AG04450 (cell line): ENCODE measurements around the gene SNAP25. TPM values are rescaled to one million over a fixed set of nuclear protein-coding genes. Genes with fewer than 3 reads are reported as not detected.

Experiments used
- CTCF ChIA-PET: fragments of 300-600, 350-600 bp; formaldehyde crosslinking; extraction: SDS; loops from one replicate; lab custom pipeline; 2022; ENCODE audit warnings: antibody characterized with exemption, inconsistent platforms; lab: Charles Lee
- POLR2A ChIA-PET: fragments of 350-600 bp; formaldehyde crosslinking; extraction: SDS; loops from one replicate; lab custom pipeline; 2021; ENCODE audit warnings: antibody characterized with exemption, inconsistent platforms; lab: Yijun Ruan, JAX
- DNase-seq: peaks from one replicate; pipeline ENCODE4 v3.0.0-alpha.2; 2011; ENCODE audit warnings: low read depth, low spot score
- H3K27ac ChIP-seq: one replicate; pipeline ENCODE4 v1.5.1; 2012; ENCODE audit warnings: low read depth, low read length, control low read depth
- H3K27me3 ChIP-seq: one replicate; pipeline ENCODE4 v1.6.0; 2012; ENCODE audit warnings: low read length; ENCODE audit not compliant: control insufficient read depth, insufficient read depth
- H3K4me3 ChIP-seq: 2 replicates; pipeline ENCODE4 v1.5.1; 2011; ENCODE audit warnings: mild to moderate bottlenecking, low read depth, low read length, control low read depth
- H3K9me3 ChIP-seq: 2 replicates; pipeline ENCODE4 v1.5.1; 2012; ENCODE audit warnings: low read length; ENCODE audit not compliant: control insufficient read depth, insufficient read depth
- CTCF ChIP-seq: IDR thresholded peaks from 2 replicates; pipeline ENCODE4 v1.5.1; 2011; ENCODE audit warnings: low read depth, low read length, control low read depth, inconsistent platforms
- polyA plus RNA-seq: library from polyadenylated mRNA; depleted of rRNA; stranded (reverse); fragments of >200 nt; gene quantifications from 2 replicates; pipeline ENCODE4 v1.2.3, GENCODE V29; 2011

The SNAP25 gene
- polyA plus RNA-seq, 1 experiment = 6.6 TPM

GRCh38 chr20:10277616-10278015, 59.0 kb downstream of the SNAP25 start:
- DNase-seq = no peak
- no peak overlapping the region for H3K4me3 ChIP-seq
- no peak overlapping the region for H3K27ac ChIP-seq
- no peaks in the 10 kb centered on the region for H3K27me3 ChIP-seq
- ChIA-PET CTCF (no interaction called here), POLR2A (no interaction called here)
- no peaks in the 10 kb centered on the region for H3K9me3 ChIP-seq
- TF ChIP-seq CTCF = no peak

GRCh38 chr20:10278412-10278811, 59.8 kb downstream of the SNAP25 start:
- ChIA-PET POLR2A (no interaction called here), CTCF (interaction anchor here (0.6 kb wide), 1 partner anchor 193 kb away, joined by 3 read pairs; no protein-coding TSS in a partner anchor)
- H3K27me3 ChIP-seq = no peaks in the 10 kb centered on the region
- TF ChIP-seq CTCF = no peak
- H3K27ac ChIP-seq = no peak overlapping the region
- no peaks in the 10 kb centered on the region for H3K9me3 ChIP-seq
- H3K4me3 ChIP-seq = no peak overlapping the region
- DNase-seq = no peak

- POLR2A ChIA-PET = no interaction called here
- Histone ChIP-seq H3K9me3 (no peaks in the 10 kb centered on the region), H3K4me3 (no peak overlapping the region), H3K27me3 (no peaks in the 10 kb centered on the region), H3K27ac (no peak overlapping the region)
- CTCF ChIA-PET = interaction anchor here (1.3 kb wide), 1 partner anchor 302 kb away, joined by 4 read pairs; no protein-coding TSS in a partner anchor
- DNase-seq = no peak
- TF ChIP-seq CTCF = no peak
Observed at GRCh38 chr20:10280018-10280908, 61.6 kb downstream of the SNAP25 start.

GRCh38 chr20:10281911-10282310, 63.3 kb downstream of the SNAP25 start:
- no peak for TF ChIP-seq CTCF
- Histone ChIP-seq H3K9me3 (no peaks in the 10 kb centered on the region), H3K27ac (no peak overlapping the region), H3K27me3 (no peaks in the 10 kb centered on the region), H3K4me3 (no peak overlapping the region)
- POLR2A ChIA-PET = no interaction called here
- CTCF ChIA-PET = interaction anchor here (1.0 to 1.3 kb wide), 2 partner anchors 143 to 304 kb away, joined by 3 to 4 read pairs; no protein-coding TSS in a partner anchor
- DNase-seq = no peak

- ChIA-PET CTCF (no interaction called here), POLR2A (no interaction called here)
- no peak overlapping the region for H3K27ac ChIP-seq
Observed at GRCh38 chr20:10282979-10283456, 64.4 kb downstream of the SNAP25 start.

More at GRCh38 chr20:10282979-10283456, 64.4 kb downstream of the SNAP25 start:
- Histone ChIP-seq H3K9me3 (no peaks in the 10 kb centered on the region), H3K4me3 (no peak overlapping the region), H3K27me3 (no peaks in the 10 kb centered on the region)
- TF ChIP-seq CTCF = no peak
- no peak for DNase-seq
